B cell (primary cell): ENCODE measurements around the gene BMP2K.

Experiments
- EZH2 ChIP-seq: IDR thresholded peaks from 2 replicates; pipeline ENCODE4 v1.6.1; 2012; ENCODE audit warnings: borderline replicate concordance, low read depth, mild to moderate bottlenecking, moderate library complexity, low read length; ENCODE audit not compliant: insufficient read depth, poor library complexity, severe bottlenecking
- TF ChIP-seq, protein P1 (sequence below): fragments of 200-600 bp; IDR thresholded peaks from one replicate; pipeline ENCODE4 v1.8.0; 2022; ENCODE audit warnings: antibody characterized with exemption, mild to moderate bottlenecking

DNA sequence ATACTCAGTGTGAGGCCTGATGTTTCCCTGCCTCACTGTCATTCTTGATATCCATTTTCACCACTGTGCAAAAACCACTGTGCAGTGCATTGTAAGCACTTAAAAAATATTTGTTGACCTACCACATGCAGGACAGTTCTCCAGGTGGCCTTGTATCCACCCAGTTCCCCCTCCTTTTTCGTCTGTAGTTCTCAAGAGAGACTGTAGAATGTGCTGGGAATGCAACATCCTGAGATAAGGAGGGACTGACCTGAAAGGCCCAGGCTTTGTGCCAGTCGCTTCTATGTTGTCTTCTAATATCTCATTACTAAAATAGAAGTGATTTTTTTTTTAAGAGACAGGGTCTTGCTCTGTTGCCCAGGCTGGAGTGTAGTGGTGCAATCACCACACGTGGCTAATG lies 184.8 kb downstream of the BMP2K start:
- TF ChIP-seq, protein P1, sequence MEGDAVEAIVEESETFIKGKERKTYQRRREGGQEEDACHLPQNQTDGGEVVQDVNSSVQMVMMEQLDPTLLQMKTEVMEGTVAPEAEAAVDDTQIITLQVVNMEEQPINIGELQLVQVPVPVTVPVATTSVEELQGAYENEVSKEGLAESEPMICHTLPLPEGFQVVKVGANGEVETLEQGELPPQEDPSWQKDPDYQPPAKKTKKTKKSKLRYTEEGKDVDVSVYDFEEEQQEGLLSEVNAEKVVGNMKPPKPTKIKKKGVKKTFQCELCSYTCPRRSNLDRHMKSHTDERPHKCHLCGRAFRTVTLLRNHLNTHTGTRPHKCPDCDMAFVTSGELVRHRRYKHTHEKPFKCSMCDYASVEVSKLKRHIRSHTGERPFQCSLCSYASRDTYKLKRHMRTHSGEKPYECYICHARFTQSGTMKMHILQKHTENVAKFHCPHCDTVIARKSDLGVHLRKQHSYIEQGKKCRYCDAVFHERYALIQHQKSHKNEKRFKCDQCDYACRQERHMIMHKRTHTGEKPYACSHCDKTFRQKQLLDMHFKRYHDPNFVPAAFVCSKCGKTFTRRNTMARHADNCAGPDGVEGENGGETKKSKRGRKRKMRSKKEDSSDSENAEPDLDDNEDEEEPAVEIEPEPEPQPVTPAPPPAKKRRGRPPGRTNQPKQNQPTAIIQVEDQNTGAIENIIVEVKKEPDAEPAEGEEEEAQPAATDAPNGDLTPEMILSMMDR = no peak
- TF ChIP-seq EZH2 = no peak
